ENCODE measurements around the gene NOVA2.
"Not testable (repeated sequence)": the region's sequence is repeated elsewhere in the genome, so short reads cannot be mapped to it uniquely, and the experiment has no call there.

NOVA2 gene

GRCh38 chr19:45897261-45897812, 76.3 kb downstream of the NOVA2 start:
- no peak for DNase-seq (ENCODE audit: low read depth in 2 of 3, low spot score in 1 of 3)

- not testable (repeated sequence) for DNase-seq (ENCODE audit: low read depth in 2 of 3, low spot score in 1 of 3)
Observed at GRCh38 chr19:45895983-45896599, 77.6 kb downstream of the NOVA2 start.

- DNase-seq (ENCODE audit: low read depth in 2 of 3, low spot score in 1 of 3): no peak
Observed at GRCh38 chr19:45895519-45895972, 78.1 kb downstream of the NOVA2 start.

GRCh38 chr19:45890877-45891276, 82.8 kb downstream of the NOVA2 start:
- no peak for DNase-seq (ENCODE audit: low read depth in 2 of 3, low spot score in 1 of 3)

GRCh38 chr19:45889210-45889885, 84.3 kb downstream of the NOVA2 start:
- no peak for DNase-seq (ENCODE audit: low read depth in 2 of 3, low spot score in 1 of 3)

GRCh38 chr19:45887200-45887710, 86.4 kb downstream of the NOVA2 start:
- no peak for DNase-seq (ENCODE audit: low read depth in 2 of 3, low spot score in 1 of 3)

- DNase-seq (ENCODE audit: low read depth in 2 of 3, low spot score in 1 of 3): peak; percentile 80 to 87 (median 86)
Observed at GRCh38 chr19:45886427-45887199, 87.1 kb downstream of the NOVA2 start.

- peak; percentile 76 to 83 (median 78) for DNase-seq (ENCODE audit: low read depth in 2 of 3, low spot score in 1 of 3)
Observed at GRCh38 chr19:45885556-45886426, 87.9 kb downstream of the NOVA2 start, which contains the start of gene IRF2BP1. Gene IRF2BP1, minus strand, starts transcription at chr19:45886141. Its CDS starts 367 bp downstream, at chr19:45885774.

- DNase-seq (ENCODE audit: low read depth in 2 of 3, low spot score in 1 of 3): no peak
Observed at GRCh38 chr19:45884682-45885555, 88.7 kb downstream of the NOVA2 start.

GRCh38 chr19:45883881-45884681, 89.6 kb downstream of the NOVA2 start:
- no peak for DNase-seq (ENCODE audit: low read depth in 2 of 3, low spot score in 1 of 3)

All from stimulated activated CD4-positive, alpha-beta T cell treated with anti-CD3 and anti-CD28 coated beads, Interleukin-12 subunit alpha, Interleukin-12 subunit beta, amount 100 ng/mL, for 48 hours (primary cell).